DOHH2 (cell line): ENCODE results near the gene LGALS1.
A peak's percentile ranks its signal among the peaks of the same experiment; 100 is the strongest.
"Not testable (repeated sequence)": the region's sequence is repeated elsewhere in the genome, so short reads cannot be mapped to it uniquely, and the experiment has no call there.

ENCODE experiments used
- H3F3A ChIP-seq: fragments of 200-600 bp; sonication (generic), shearing (Covaris generic); 2 replicates; pipeline ENCODE4 v1.6.0; 2016; ENCODE audit warnings: antibody characterized with exemption, mild to moderate bottlenecking; ENCODE audit not compliant: control insufficient read depth, insufficient read depth
- H3K27ac ChIP-seq: fragments of 200-600 bp; sonication (generic); 2 replicates; pipeline ENCODE4 v1.5.1; 2014; ENCODE audit warnings: low read depth, mild to moderate bottlenecking, low read length, moderate library complexity
- H3K27me3 ChIP-seq: fragments of 200-600 bp; sonication (generic); 2 replicates; pipeline ENCODE4 v1.6.1; 2014; ENCODE audit warnings: mild to moderate bottlenecking, low read length, mixed read lengths; ENCODE audit not compliant: control insufficient read depth
- H3K36me3 ChIP-seq: fragments of 200-600 bp; sonication (generic); 2 replicates; pipeline ENCODE4 v1.6.1; 2014; ENCODE audit warnings: mild to moderate bottlenecking, low read length, moderate library complexity, mixed read lengths; ENCODE audit not compliant: control insufficient read depth
- H3K4me1 ChIP-seq: fragments of 200-600 bp; sonication (generic); 2 replicates; pipeline ENCODE4 v1.6.1; 2014; ENCODE audit warnings: mild to moderate bottlenecking, low read length, mixed read lengths; ENCODE audit not compliant: control insufficient read depth
- H3K4me2 ChIP-seq: fragments of 200-600 bp; sonication (generic); 2 replicates; pipeline ENCODE4 v1.6.0; 2014; ENCODE audit warnings: mild to moderate bottlenecking, low read length, moderate library complexity
- H3K4me3 ChIP-seq: fragments of 200-600 bp; sonication (generic); 2 replicates; pipeline ENCODE4 v1.5.1; 2014; ENCODE audit warnings: mild to moderate bottlenecking, low read length, mixed read lengths
- H3K79me2 ChIP-seq: fragments of 200-600 bp; sonication (generic); 2 replicates; pipeline ENCODE4 v1.6.1; 2014; ENCODE audit warnings: mild to moderate bottlenecking, low read length, mixed read lengths; ENCODE audit not compliant: control insufficient read depth
- H3K9me2 ChIP-seq: fragments of 200-600 bp; sonication (generic); replicated peaks from 2 replicates; pipeline ENCODE4 v1.6.1; 2014; ENCODE audit warnings: mild to moderate bottlenecking, low read length, mixed read lengths; ENCODE audit not compliant: control insufficient read depth
- H3K9me3 ChIP-seq: fragments of 200-600 bp; sonication (generic); 2 replicates; pipeline ENCODE4 v1.6.1; 2014; ENCODE audit warnings: antibody characterized with exemption, low read length, mixed read lengths; ENCODE audit not compliant: control insufficient read depth, insufficient read depth
- H4K20me1 ChIP-seq: fragments of 200-600 bp; sonication (generic); 2 replicates; pipeline ENCODE4 v1.6.0; 2014; ENCODE audit warnings: low read depth, mild to moderate bottlenecking, antibody characterized with exemption, low read length, moderate library complexity; ENCODE audit not compliant: control insufficient read depth, insufficient read depth
- EZH2phosphoT487 ChIP-seq: fragments of 200-600 bp; sonication (generic); IDR thresholded peaks from 2 replicates; pipeline ENCODE4 v1.6.1; 2017; ENCODE audit warnings: borderline replicate concordance, mild to moderate bottlenecking, antibody characterized with exemption, low read length, moderate library complexity, mixed read lengths
- TF ChIP-seq, protein P1 (sequence below): fragments of 200-600 bp; sonication (generic); IDR thresholded peaks from one replicate; pipeline ENCODE4 v1.5.1; 2014; ENCODE audit warnings: antibody characterized with exemption, mild to moderate bottlenecking, low read depth, low read length; ENCODE audit not compliant: poor library complexity, severe bottlenecking

LGALS1 gene

DNA sequence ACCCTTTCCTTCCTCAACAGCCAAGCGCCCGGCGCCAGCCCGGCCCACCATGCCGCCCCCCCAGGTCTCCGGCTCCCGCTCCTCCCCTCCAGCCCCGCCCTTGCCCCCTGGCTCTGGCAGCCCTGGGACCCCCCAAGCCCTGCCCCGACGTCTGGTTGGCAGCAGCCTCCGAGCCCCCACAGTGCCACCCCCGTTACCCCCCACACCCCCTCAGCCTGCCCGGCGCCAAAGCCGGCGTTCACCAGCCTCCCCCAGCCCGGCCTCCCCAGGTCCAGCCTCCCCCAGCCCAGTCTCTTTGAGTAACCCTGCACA is 20.2 kb upstream of the LGALS1 start:
- H3K4me3 ChIP-seq: no peak overlapping the region
- H3F3A ChIP-seq: peaks cover 14% of the 10 kb centered on the region
- peaks cover 39% of the 10 kb centered on the region for H3K36me3 ChIP-seq
- peaks cover 11% of the 10 kb centered on the region for H4K20me1 ChIP-seq
- H3K27ac ChIP-seq: no peak overlapping the region
- H3K4me2 ChIP-seq: no peak overlapping the region
- H3K9me3 ChIP-seq: no peaks in the 10 kb centered on the region
- TF ChIP-seq, protein P1, sequence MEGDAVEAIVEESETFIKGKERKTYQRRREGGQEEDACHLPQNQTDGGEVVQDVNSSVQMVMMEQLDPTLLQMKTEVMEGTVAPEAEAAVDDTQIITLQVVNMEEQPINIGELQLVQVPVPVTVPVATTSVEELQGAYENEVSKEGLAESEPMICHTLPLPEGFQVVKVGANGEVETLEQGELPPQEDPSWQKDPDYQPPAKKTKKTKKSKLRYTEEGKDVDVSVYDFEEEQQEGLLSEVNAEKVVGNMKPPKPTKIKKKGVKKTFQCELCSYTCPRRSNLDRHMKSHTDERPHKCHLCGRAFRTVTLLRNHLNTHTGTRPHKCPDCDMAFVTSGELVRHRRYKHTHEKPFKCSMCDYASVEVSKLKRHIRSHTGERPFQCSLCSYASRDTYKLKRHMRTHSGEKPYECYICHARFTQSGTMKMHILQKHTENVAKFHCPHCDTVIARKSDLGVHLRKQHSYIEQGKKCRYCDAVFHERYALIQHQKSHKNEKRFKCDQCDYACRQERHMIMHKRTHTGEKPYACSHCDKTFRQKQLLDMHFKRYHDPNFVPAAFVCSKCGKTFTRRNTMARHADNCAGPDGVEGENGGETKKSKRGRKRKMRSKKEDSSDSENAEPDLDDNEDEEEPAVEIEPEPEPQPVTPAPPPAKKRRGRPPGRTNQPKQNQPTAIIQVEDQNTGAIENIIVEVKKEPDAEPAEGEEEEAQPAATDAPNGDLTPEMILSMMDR: no peak
- no peak for TF ChIP-seq EZH2phosphoT487
- H3K79me2 ChIP-seq: peaks cover 20% of the 10 kb centered on the region
- H3K4me1 ChIP-seq: peaks cover 19% of the 10 kb centered on the region
- no peaks in the 10 kb centered on the region for H3K27me3 ChIP-seq
- H3K9me2 ChIP-seq: no peaks in the 10 kb centered on the region

DNA sequence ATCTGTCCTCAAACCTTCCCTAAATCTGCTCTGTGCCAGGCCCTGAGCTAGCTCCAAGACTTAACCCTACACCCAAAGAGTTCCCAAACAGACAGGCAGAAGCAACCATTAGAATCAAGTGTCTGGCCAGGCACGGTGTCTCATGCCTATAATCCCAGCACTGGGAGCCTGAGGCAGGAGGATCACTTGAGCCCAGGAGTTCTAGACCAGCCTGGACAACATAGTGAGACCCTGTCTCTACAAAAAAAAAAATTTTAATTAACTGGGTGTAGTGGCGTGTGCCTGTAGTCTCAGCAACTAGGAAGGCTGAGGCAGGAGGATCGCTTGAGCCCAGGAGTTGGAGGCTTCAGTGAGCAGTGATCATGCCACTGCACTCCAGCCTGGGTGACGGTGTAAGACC is 18.9 kb upstream of the LGALS1 start:
- H3K9me2 ChIP-seq, H3K4me2 ChIP-seq, H3K9me3 ChIP-seq, H3K27ac ChIP-seq, H3K4me3 ChIP-seq, H3K27me3 ChIP-seq: not testable (repeated sequence)
- Histone ChIP-seq H4K20me1 (peaks cover 22% of the 10 kb centered on the region), H3K79me2 (peaks cover 33% of the 10 kb centered on the region), H3F3A (peaks cover 14% of the 10 kb centered on the region), H3K36me3 (peaks cover 39% of the 10 kb centered on the region), H3K4me1 (peaks cover 33% of the 10 kb centered on the region)

DNA sequence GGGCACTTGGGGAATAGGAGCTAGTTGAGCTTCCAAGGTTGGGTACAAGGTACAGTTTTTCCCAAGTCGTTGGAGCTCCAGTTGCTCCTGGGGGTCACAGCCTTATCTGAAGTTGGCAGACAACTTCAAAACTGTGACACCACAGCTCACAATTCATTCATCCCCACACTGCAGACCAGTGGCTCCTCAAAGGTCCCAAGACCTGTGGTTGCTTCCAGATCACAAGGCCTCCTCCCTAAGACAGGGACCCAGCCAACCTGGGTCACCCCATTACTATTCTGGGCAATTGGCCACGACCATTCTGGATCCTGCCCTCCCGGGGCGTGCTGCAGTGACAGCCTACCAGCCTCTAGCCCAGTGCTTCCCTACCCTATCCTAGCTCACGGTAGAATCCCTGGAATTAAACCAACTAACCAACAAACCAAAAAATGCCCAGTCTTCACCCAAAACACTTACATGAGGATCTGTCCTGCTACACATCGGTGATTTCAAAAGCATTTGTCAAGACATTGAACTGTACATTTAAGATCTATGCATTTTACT is 17.8 kb upstream of the LGALS1 start:
- TF ChIP-seq, protein P1: no peak
- TF ChIP-seq EZH2phosphoT487: no peak

DNA sequence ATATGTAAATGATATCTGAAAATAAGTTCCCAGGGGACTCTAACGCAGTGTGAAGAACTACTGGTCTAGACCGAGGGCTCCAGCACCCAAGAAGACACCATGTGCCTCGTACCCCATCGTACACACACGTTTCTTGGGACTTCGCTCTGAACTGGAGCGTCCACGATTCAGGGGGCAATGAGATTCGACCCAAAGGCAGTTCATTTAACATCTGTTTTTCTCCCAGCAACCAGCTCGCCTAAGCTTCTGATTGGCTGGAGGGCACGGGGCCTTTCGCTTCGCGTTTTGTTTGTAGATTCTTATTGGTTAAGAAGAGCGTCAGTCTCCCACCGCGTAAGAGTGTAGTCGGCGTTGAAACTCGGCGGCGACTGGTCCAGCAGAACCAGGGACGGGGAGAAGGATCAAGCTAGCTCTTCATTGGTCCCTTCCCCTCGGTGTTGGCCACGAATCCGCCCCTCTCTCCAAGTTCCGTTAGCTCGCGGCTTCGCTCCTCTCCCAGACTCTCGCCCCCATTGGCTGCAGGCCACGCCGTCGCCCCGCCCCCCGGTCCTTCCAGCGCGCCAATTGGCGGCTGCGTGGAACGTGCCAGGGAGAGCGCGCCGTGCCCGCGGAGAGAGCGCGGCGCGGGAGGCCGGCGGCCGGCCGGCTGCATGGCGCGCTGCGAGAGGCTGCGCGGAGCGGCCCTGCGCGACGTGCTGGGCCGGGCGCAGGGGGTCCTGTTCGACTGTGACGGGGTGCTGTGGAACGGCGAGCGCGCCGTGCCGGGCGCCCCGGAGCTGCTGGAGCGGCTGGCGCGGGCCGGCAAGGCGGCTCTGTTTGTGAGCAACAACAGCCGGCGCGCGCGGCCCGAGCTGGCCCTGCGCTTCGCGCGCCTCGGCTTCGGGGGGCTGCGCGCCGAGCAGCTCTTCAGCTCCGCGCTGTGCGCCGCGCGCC is 17.0 kb upstream of the LGALS1 start, which contains the start of gene PDXP:
Gene PDXP, plus strand, starts transcription at position 591 of the 933 bp plus-strand sequence. Its CDS starts 60 bp downstream, at position 651.
- H3K27me3 ChIP-seq: no peaks in the 10 kb centered on the region
- peak within 1 kb of the TSS; percentile 99 for H3K4me2 ChIP-seq
- H3F3A ChIP-seq: peaks cover 14% of the 10 kb centered on the region
- no peaks in the 10 kb centered on the region for H3K9me2 ChIP-seq
- peaks cover 52% of the 10 kb centered on the region for H3K79me2 ChIP-seq
- H4K20me1 ChIP-seq: peaks cover 29% of the 10 kb centered on the region
- TF ChIP-seq, protein P1: no peak
- TF ChIP-seq EZH2phosphoT487: no peak
- H3K36me3 ChIP-seq: peaks cover 37% of the 10 kb centered on the region
- peaks cover 42% of the 10 kb centered on the region for H3K4me1 ChIP-seq
- H3K27ac ChIP-seq: peak within 1 kb of the TSS; percentile 88
- H3K4me3 ChIP-seq: peak within 1 kb of the TSS; percentile 90
- H3K9me3 ChIP-seq: no peaks in the 10 kb centered on the region

More for the DNA sequence above, 17.8 kb upstream of the LGALS1 start:
- Histone ChIP-seq H4K20me1 (peaks cover 26% of the 10 kb centered on the region), H3K27me3 (no peaks in the 10 kb centered on the region), H3K36me3 (peaks cover 41% of the 10 kb centered on the region), H3K4me3 (peak overlapping the region; percentile 88), H3K9me2 (no peaks in the 10 kb centered on the region), H3K27ac (peak overlapping the region; percentile 88), H3K79me2 (peaks cover 44% of the 10 kb centered on the region), H3F3A (peaks cover 14% of the 10 kb centered on the region), H3K9me3 (no peaks in the 10 kb centered on the region), H3K4me1 (peaks cover 42% of the 10 kb centered on the region), H3K4me2 (peak overlapping the region; percentile 99)
